T-helper 1 cell (primary cell): ENCODE data around the gene TTC28.
"Not testable (repeated sequence)": the region's sequence is repeated elsewhere in the genome, so short reads cannot be mapped to it uniquely, and the experiment has no call there.

Source experiments
- DNase-seq, 5 donors: peaks; one replicate each; pipeline ENCODE4 v3.0.0-alpha.2; 2012 to 2020

The TTC28 gene

GRCh38 chr22:28402060-28402459, 277.6 kb downstream of the TTC28 start:
- no peak for DNase-seq

GRCh38 chr22:28398981-28399380, 280.7 kb downstream of the TTC28 start:
- DNase-seq: no peak

- no peak for DNase-seq
These were observed 281.3 kb downstream of the TTC28 start for GRCh38 chr22:28398355-28398754.

GRCh38 chr22:28397306-28397705, 282.3 kb downstream of the TTC28 start:
- DNase-seq: peak in 1 of 5 donors; percentile 28

- peak in 1 of 5 donors; percentile 73 for DNase-seq
These were observed 283.5 kb downstream of the TTC28 start for GRCh38 chr22:28395920-28396753.

GRCh38 chr22:28395520-28395919, 284.1 kb downstream of the TTC28 start:
- no peak for DNase-seq

GRCh38 chr22:28394513-28395110, 285.0 kb downstream of the TTC28 start:
- no peak for DNase-seq

GRCh38 chr22:28381429-28382167, 298.0 kb downstream of the TTC28 start:
- no peak for DNase-seq

GRCh38 chr22:28379951-28380350, 299.7 kb downstream of the TTC28 start:
- DNase-seq: no peak

GRCh38 chr22:28379075-28379779, 300.4 kb downstream of the TTC28 start:
- DNase-seq: peak in 1 of 5 donors; percentile 50

- no peak for DNase-seq
These were observed 303.7 kb downstream of the TTC28 start for GRCh38 chr22:28375761-28376534.

- peak in 1 of 5 donors; percentile 23 for DNase-seq
These were observed 305.8 kb downstream of the TTC28 start for GRCh38 chr22:28373831-28374230.

GRCh38 chr22:28369854-28370253, 309.8 kb downstream of the TTC28 start:
- DNase-seq: peak in 1 of 5 donors; percentile 55

- no peak for DNase-seq
These were observed 312.8 kb downstream of the TTC28 start for GRCh38 chr22:28366856-28367255.

- no peak for DNase-seq
These were observed 314.3 kb downstream of the TTC28 start for GRCh38 chr22:28365371-28365770.

- DNase-seq: not testable (repeated sequence)
These were observed 315.5 kb downstream of the TTC28 start for GRCh38 chr22:28364105-28364504.

GRCh38 chr22:28360939-28361338, 318.7 kb downstream of the TTC28 start:
- DNase-seq: peak in 1 of 5 donors; percentile 17

- DNase-seq: no peak
These were observed 321.3 kb downstream of the TTC28 start for GRCh38 chr22:28358312-28358711.

GRCh38 chr22:28357193-28357592, 322.4 kb downstream of the TTC28 start:
- DNase-seq: no peak

- DNase-seq: no peak
These were observed 328.2 kb downstream of the TTC28 start for GRCh38 chr22:28351476-28351875.

GRCh38 chr22:28348613-28349609, 330.7 kb downstream of the TTC28 start:
- DNase-seq: no peak
